Activated CD4-positive, alpha-beta T cell treated with anti-CD3 and anti-CD28 coated beads for 24 hours (primary cell): Measurements from ENCODE around the gene ZSWIM1.
"Not testable (repeated sequence)": the region's sequence is repeated elsewhere in the genome, so short reads cannot be mapped to it uniquely, and the experiment has no call there.

Source experiments
- DNase-seq, 2 donors: peaks; one replicate each; pipeline ENCODE4 v3.0.0-alpha.2; 2020; ENCODE audit warnings: low read depth in 2 of 2

ZSWIM1 gene

GRCh38 chr20:45888681-45889080 is 7.7 kb downstream of the ZSWIM1 start:
- no peak for DNase-seq

- DNase-seq = peak in 1 of 2 donors; percentile 16
Measured at GRCh38 chr20:45890077-45890984, 9.3 kb downstream of the ZSWIM1 start.

GRCh38 chr20:45890985-45891983 is 10.3 kb downstream of the ZSWIM1 start, which contains the start of the genes CTSA and NEURL2:
Gene CTSA (plus strand): TSS chr20:45891335. CDS start chr20:45891569, 234 bp downstream.
Gene NEURL2 (minus strand): TSS chr20:45891208. CDS start chr20:45890991, 217 bp downstream.
- DNase-seq = peak; percentile 77 to 78

- DNase-seq = no peak
Measured at GRCh38 chr20:45892049-45892825, 11.2 kb downstream of the ZSWIM1 start.

- no peak for DNase-seq
Measured at GRCh38 chr20:45892828-45893500, 11.9 kb downstream of the ZSWIM1 start.

GRCh38 chr20:45893831-45894230 is 12.8 kb downstream of the ZSWIM1 start:
- DNase-seq = no peak

GRCh38 chr20:45894797-45895196 is 13.8 kb downstream of the ZSWIM1 start:
- no peak for DNase-seq

- DNase-seq = no peak
Measured at GRCh38 chr20:45896641-45897161, 15.7 kb downstream of the ZSWIM1 start.

- DNase-seq = no peak
Measured at GRCh38 chr20:45897289-45897688, 16.3 kb downstream of the ZSWIM1 start.

GRCh38 chr20:45897692-45898091 is 16.7 kb downstream of the ZSWIM1 start:
- DNase-seq = no peak

- DNase-seq = no peak
Measured at GRCh38 chr20:45898285-45898684, 17.3 kb downstream of the ZSWIM1 start.

GRCh38 chr20:45899046-45899835 is 18.2 kb downstream of the ZSWIM1 start:
- no peak for DNase-seq

GRCh38 chr20:45901332-45901731 is 20.3 kb downstream of the ZSWIM1 start:
- not testable (repeated sequence) for DNase-seq

- no peak for DNase-seq
Measured at GRCh38 chr20:45902199-45902701, 21.2 kb downstream of the ZSWIM1 start.

- DNase-seq = no peak
Measured at GRCh38 chr20:45904583-45905504, 23.8 kb downstream of the ZSWIM1 start.

GRCh38 chr20:45905505-45906079 is 24.6 kb downstream of the ZSWIM1 start:
- DNase-seq = no peak

- no peak for DNase-seq
Measured at GRCh38 chr20:45907219-45907948, 26.4 kb downstream of the ZSWIM1 start.
